Body of pancreas (tissue), 4 donors: ENCODE results near the gene PLCB2. TPM values are rescaled to one million over a fixed set of nuclear protein-coding genes. Genes with fewer than 3 reads are reported as not detected.

Experiments used
- ATAC-seq: fragments of 150-250 bp; one replicate; pipeline ENCODE4 v1.9.1; 2016
- DNase-seq, 4 donors: peaks; one replicate each; pipeline ENCODE4 v3.0.0-alpha.2; 2019
- H3K27ac ChIP-seq, 4 donors: fragments of 200-600 bp; sonication (generic); 1 replicate in 3 of 4; 2 replicates in 1 of 4; pipeline versions ENCODE4 v1.5.1 to v1.6.1; 2016 to 2019; ENCODE audit warnings: mild to moderate bottlenecking in 1 of 4, mixed read lengths in 1 of 4, moderate library complexity in 1 of 4
- H3K27me3 ChIP-seq, 2 donors: fragments of 200-600 bp; sonication (generic); one replicate each; pipeline ENCODE4 v1.6.0; 2016; ENCODE audit warnings: mild to moderate bottlenecking in 1 of 2
- H3K36me3 ChIP-seq, 2 donors: fragments of 200-600 bp; sonication (generic); replicated peaks in 1 of 2; 2 replicates each; pipeline ENCODE4 v1.5.1; 2016; ENCODE audit warnings: low read depth in 2 of 2; ENCODE audit not compliant: insufficient read depth in 1 of 2
- H3K4me1 ChIP-seq: fragments of 200-600 bp; sonication (generic); one replicate; pipeline ENCODE4 v1.6.0; 2016
- H3K4me3 ChIP-seq, 2 donors: fragments of 200-600 bp; sonication (generic); 1 replicate in 1 of 2; 2 replicates in 1 of 2; pipeline ENCODE4 v1.5.1; 2016 to 2019
- H3K9me3 ChIP-seq, 3 donors: fragments of 200-600 bp; sonication (generic); 1 replicate in 2 of 3; 2 replicates in 1 of 3; pipeline ENCODE4 v1.5.1; 2016
- POLR2A ChIP-seq, 3 donors: fragments of 450-650 bp; IDR thresholded peaks; one replicate each; pipeline ENCODE4 v1.6.1; 2016; ENCODE audit warnings: antibody characterized with exemption in 3 of 3, mild to moderate bottlenecking in 2 of 3
- WGBS, 2 donors: methylation state at CpG; one replicate each; pipeline ENCODE4 v1.1.5; 2017; 5-methylcytosine and 5-hydroxymethylcytosine counted together
- intact Hi-C: fragments of 100-400 bp; cut with DNase I; formaldehyde crosslinking; loops from one replicate; pipeline ENCODE4 v1.15.1; 2023
- total RNA-seq, 2 donors: library from RNA; depleted of rRNA; stranded (reverse); fragments of >200 nt; gene quantifications; one replicate each; pipeline ENCODE4 v1.1.0, GENCODE V29; 2016
- TF ChIP-seq, protein P1 (sequence below), 7 experiments: fragments of 450-650 bp in 4 of 7; fragments of 200-600 bp in 3 of 7; sonication (generic) in 3 of 7; IDR thresholded peaks; one replicate each; pipeline ENCODE4 v1.5.1; 2016 to 2019; ENCODE audit warnings: antibody characterized with exemption in 7 of 7

The PLCB2 gene
- total RNA-seq, 2 donors from 2014 or later, result 3.1 to 4.6 TPM

DNA sequence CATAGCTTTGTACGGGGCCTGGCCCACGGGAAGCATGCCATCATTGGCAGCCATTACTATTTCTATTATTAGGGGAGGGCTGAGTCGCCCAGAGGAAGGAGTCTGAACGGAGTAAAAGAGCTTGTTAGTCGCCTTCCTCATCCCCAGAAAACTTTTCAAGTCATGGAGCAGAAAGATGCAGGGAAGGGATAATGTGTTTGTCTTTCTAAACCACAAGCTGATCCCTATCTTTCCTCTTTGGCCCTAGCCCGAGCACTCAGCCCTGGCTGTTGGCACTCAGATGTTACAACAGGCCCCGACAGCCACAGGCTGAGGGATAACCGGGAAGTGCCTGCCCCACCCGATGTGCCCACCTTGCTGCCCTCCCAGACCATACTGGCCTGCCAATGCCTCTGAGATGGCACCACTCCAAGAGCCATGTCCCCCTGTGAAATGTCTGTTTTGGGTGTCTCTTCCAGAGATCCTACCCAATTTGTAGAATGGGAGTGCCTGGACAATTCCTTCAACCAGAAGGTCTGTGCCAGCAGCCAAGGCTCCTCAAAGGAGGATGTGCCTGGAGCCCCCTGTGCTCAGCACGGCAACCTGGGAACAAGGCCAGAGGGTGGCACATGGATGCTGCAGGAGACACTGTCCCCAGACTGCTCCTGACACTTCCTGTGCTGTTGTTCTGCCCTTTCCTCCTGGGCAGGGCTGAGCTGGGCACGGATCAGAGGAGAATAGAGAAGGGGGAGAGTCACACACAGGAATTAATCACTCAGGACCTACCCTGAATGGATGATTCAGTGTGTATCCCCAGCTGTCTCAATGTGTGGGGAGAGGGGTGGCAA is 58.0 kb downstream of the PLCB2 start:
- DNase-seq (no peak), ATAC-seq (no peak)
- Histone ChIP-seq H3K4me1 (peaks cover 35% of the 10 kb centered on the region), H3K27me3 (no peaks in the 10 kb centered on the region), H3K9me3 (no peaks in the 10 kb centered on the region), H3K36me3 (no peaks in the 10 kb centered on the region), H3K27ac (no peak overlapping the region), H3K4me3 (no peak overlapping the region)
- TF ChIP-seq, protein P1, sequence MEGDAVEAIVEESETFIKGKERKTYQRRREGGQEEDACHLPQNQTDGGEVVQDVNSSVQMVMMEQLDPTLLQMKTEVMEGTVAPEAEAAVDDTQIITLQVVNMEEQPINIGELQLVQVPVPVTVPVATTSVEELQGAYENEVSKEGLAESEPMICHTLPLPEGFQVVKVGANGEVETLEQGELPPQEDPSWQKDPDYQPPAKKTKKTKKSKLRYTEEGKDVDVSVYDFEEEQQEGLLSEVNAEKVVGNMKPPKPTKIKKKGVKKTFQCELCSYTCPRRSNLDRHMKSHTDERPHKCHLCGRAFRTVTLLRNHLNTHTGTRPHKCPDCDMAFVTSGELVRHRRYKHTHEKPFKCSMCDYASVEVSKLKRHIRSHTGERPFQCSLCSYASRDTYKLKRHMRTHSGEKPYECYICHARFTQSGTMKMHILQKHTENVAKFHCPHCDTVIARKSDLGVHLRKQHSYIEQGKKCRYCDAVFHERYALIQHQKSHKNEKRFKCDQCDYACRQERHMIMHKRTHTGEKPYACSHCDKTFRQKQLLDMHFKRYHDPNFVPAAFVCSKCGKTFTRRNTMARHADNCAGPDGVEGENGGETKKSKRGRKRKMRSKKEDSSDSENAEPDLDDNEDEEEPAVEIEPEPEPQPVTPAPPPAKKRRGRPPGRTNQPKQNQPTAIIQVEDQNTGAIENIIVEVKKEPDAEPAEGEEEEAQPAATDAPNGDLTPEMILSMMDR (IDR thresholded peaks at IDR 0.05), result no peak
- no peak for TF ChIP-seq POLR2A (IDR thresholded peaks at IDR 0.05)
- intact Hi-C loops, result no loop called here
- WGBS, 2 donors, result 65 to 68% methylated on average over 7 to 11 of the region's 11 CpGs

DNA sequence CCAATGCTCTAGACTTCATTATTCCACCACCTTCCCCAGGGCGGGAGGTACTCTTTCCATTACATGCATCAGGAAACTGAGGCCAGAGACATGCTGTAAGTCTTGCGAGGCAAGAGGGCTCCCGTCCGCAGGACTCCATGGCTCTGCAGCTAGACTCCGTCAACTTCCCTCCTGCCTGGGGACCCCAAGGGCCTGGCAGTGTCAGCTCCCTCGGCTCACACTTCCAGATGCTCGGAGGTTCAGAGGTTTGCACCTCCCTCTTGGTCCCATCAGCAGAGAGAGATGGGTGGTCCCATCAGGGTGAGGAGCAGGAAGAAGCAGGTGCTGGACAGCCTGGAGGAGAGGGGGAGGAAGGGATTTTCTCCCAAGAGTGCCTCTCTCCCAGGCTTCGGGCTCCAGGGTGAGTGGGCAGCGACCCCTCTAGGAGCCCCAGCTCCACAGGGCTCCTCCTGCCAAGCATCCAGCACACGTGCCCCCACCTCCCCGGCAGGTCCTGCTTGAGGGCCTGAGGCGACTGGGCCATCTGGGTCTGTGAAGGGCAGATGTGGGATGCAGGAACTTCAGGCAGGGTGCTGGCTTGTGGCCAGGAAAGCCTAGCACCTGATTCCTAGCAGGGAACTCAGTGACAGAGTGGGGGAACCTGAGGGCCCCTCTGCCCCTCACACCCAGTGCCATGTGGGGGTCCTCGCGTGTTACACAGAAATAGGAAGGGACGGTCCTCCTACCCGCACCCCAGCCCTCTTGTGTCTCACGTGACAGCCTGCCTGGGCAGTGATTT is 59.5 kb downstream of the PLCB2 start:
- 88 to 92% methylated on average over 10 to 17 of the region's 17 CpGs for WGBS, 2 donors
- no peak overlapping the region for H3K27ac ChIP-seq
- peaks cover 20% of the 10 kb centered on the region for H3K4me1 ChIP-seq
- no peak overlapping the region for H3K4me3 ChIP-seq
- no peak for DNase-seq
- H3K9me3 ChIP-seq, result no peaks in the 10 kb centered on the region
- no peaks in the 10 kb centered on the region for H3K36me3 ChIP-seq
- ATAC-seq, result no peak
- intact Hi-C loops, result no loop called here
- TF ChIP-seq POLR2A (IDR thresholded peaks at IDR 0.05), result no peak
- TF ChIP-seq, protein P1 (IDR thresholded peaks at IDR 0.05), result no peak
- no peaks in the 10 kb centered on the region for H3K27me3 ChIP-seq

DNA sequence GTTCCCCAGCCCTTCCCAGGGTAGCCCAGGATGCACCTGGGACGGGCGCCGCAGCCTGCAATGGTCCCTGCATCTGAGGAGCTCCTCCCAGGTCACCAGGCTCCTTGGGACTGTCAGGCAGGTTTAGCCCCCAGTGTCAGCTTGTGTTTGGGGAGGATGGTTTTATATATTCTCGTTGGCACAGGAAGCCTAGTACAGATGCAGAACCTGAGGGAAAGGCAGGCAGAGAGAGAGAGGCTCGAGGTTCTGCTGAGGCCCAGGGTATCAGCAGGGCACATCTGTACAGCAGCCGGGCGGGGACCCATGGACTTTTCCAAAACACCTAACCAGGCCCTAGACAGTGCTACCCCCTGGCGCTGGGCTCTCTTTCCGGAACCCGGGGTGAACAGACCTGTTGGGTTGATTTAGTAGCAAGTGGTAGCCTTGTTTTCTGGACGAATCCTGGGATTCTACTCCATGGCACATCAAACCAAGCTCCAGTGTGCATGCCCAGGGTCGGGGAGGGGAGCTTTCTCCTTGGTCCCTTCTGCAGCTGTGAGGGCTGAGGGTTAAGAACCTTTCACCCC is 60.2 kb downstream of the PLCB2 start:
- Histone ChIP-seq H3K27me3 (no peaks in the 10 kb centered on the region), H3K9me3 (no peaks in the 10 kb centered on the region), H3K27ac (no peak overlapping the region), H3K4me1 (peaks cover 16% of the 10 kb centered on the region), H3K4me3 (no peak overlapping the region), H3K36me3 (no peaks in the 10 kb centered on the region)
- intact Hi-C loops, result no loop called here
- ATAC-seq, result no peak
- WGBS, 2 donors, result 77 to 86% methylated on average over 8 to 12 of the region's 12 CpGs
- no peak for TF ChIP-seq POLR2A (IDR thresholded peaks at IDR 0.05)
- TF ChIP-seq, protein P1 (IDR thresholded peaks at IDR 0.05), result no peak
- DNase-seq, result no peak

DNA sequence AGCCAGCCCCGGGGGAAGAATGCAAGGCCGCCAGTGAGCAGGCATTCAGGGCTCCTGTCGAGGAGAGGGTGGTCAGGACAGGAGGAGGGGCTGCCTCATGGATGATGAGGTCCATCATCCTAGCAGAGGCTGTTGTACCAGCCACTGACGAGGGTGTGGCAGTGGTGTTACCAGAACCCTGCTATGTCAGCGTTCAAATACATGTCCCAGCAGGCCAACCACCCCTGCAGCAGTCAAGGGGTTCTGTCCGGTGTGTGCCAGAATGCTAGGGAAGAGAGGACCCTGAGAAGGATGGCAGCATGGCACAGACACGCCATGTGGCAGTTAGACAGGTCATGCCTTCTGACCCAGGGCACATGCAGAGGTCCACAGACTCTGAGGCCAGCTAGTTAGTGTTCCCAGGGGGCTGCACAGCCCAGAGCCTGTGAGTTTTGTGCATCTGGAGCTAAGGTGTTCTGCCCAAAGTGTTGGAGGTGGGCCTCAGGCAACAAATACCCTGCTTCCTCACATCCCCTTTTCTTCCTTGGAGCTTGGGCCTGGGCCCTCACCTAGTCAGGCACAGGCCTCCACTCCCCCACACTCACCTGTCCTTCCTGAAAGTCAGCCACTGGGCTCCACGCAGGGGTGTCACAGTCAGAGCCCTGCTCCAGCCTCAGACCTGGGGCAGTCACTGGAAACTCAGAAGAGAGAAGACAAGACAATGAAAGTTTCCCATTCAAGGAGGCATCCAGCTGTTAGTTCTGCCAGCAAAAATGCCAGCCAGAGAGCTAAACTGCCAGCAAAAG is 61.0 kb downstream of the PLCB2 start:
- Histone ChIP-seq H3K27me3 (no peaks in the 10 kb centered on the region), H3K9me3 (no peaks in the 10 kb centered on the region), H3K4me1 (peaks cover 11% of the 10 kb centered on the region), H3K27ac (no peak overlapping the region), H3K4me3 (no peak overlapping the region), H3K36me3 (no peaks in the 10 kb centered on the region)
- no peak for TF ChIP-seq POLR2A (IDR thresholded peaks at IDR 0.05)
- TF ChIP-seq, protein P1 (IDR thresholded peaks at IDR 0.05), result no peak
- WGBS, 2 donors, result 87 to 88% methylated on average over 7 to 8 of the region's 8 CpGs
- intact Hi-C loops, result no loop called here
- no peak for ATAC-seq
- peak in 1 of 4 donors; percentile 1 for DNase-seq
